K562 (cell line): ENCODE data around the gene ACAP2. TPM values are rescaled to one million over a fixed set of nuclear protein-coding genes. Genes with fewer than 3 reads are reported as not detected.
A peak's percentile ranks its signal among the peaks of the same experiment; 100 is the strongest.

Experiments
- ATAC-seq: fragments of 200-7000 bp; cut with Tn5 transposase; 3 replicates; pipeline ENCODE4 v1.9.1; 2020; ENCODE audit warnings: moderate library complexity
- BruUV-seq: library from RNA; stranded (reverse); fragments of 400-500 nt; replicated peaks from 2 replicates; lab custom pipeline; 2021; lab: Mats Ljungman, UMichigan
- CTCF ChIA-PET: fragments of 300-600 bp; formaldehyde crosslinking; extraction: SDS; loops from one replicate; lab custom pipeline; 2021; ENCODE audit warnings: low intra/inter-chr PET ratio; lab: Yijun Ruan, JAX
- POLR2A ChIA-PET: fragments of 300-600, 350-650 bp; sonication (Branson Sonifier 250); formaldehyde crosslinking; extraction: SDS; loops from one replicate; lab custom pipeline; 2021; ENCODE audit warnings: antibody characterized with exemption, inconsistent platforms; lab: Yijun Ruan, JAX
- DNase-seq, 4 experiments: peaks; one replicate each; pipeline versions ENCODE4 v3.0.0 to v3.0.0-alpha.2; 2011 to 2018; ENCODE audit warnings: low spot score in 3 of 4, mixed read lengths in 3 of 4; ENCODE audit errors: extremely low read depth in 1 of 4
- FAIRE-seq: peaks from 2 replicates; lab custom pipeline; 2011; peaks lifted over from hg19 to GRCh38; lab: Jason Lieb, UNC
- H2AFZ ChIP-seq: 2 replicates; pipeline ENCODE4 v1.6.0; 2011; ENCODE audit warnings: low read depth, low read length, control low read depth, inconsistent platforms
- H3K27ac ChIP-seq: fragments of 200-600 bp; 3 replicates; pipeline ENCODE4 v1.8.0; 2011; ENCODE audit warnings: low read depth, mild to moderate bottlenecking, control low read depth, inconsistent platforms, low read length, moderate library complexity, mixed read lengths; ENCODE audit errors: extremely low read depth
- H3K27me3 ChIP-seq, 2 experiments: fragments of 300-600 bp in 1 of 2; 2 replicates in 1 of 2; 3 replicates in 1 of 2; pipeline versions ENCODE4 v1.6.0 to v1.8.0; 2011; ENCODE audit warnings: inconsistent platforms in 2 of 2, low read length in 2 of 2, mild to moderate bottlenecking in 1 of 2, mixed read lengths in 1 of 2, moderate library complexity in 1 of 2; ENCODE audit not compliant: control insufficient read depth in 2 of 2, insufficient read depth in 2 of 2
- H3K36me3 ChIP-seq: fragments of 300-600 bp; 3 replicates; pipeline ENCODE4 v1.8.0; 2011; ENCODE audit warnings: mild to moderate bottlenecking, low read length, inconsistent platforms; ENCODE audit not compliant: control insufficient read depth, insufficient read depth
- H3K4me1 ChIP-seq, 2 experiments: fragments of 200-600 bp in 1 of 2; replicated peaks in 1 of 2; 2 replicates in 1 of 2; 3 replicates in 1 of 2; pipeline versions ENCODE4 v1.5.1 to v1.8.0; 2011; ENCODE audit warnings: inconsistent platforms in 2 of 2, low read length in 2 of 2, mild to moderate bottlenecking in 1 of 2, mixed read lengths in 1 of 2, moderate library complexity in 1 of 2; ENCODE audit not compliant: control insufficient read depth in 2 of 2, insufficient read depth in 2 of 2
- H3K4me2 ChIP-seq: 2 replicates; pipeline ENCODE4 v1.6.1; 2011; ENCODE audit warnings: low read length, control low read depth, inconsistent platforms, mixed read lengths; ENCODE audit not compliant: insufficient read depth
- H3K4me3 ChIP-seq: fragments of 200-600 bp; sonication (generic), shearing (Covaris generic); 2 replicates; pipeline ENCODE4 v1.5.1; 2016; ENCODE audit warnings: control low read depth, inconsistent platforms
- H3K79me2 ChIP-seq: fragments of 200-600 bp; 3 replicates; pipeline ENCODE4 v1.8.0; 2011; ENCODE audit warnings: low read length, inconsistent platforms; ENCODE audit not compliant: control insufficient read depth, insufficient read depth
- H3K9ac ChIP-seq, 2 experiments: 2 replicates each; pipeline versions ENCODE4 v1.6.0 to v1.6.1; 2011; ENCODE audit warnings: low read depth in 2 of 2, low read length in 2 of 2, control low read depth in 1 of 2, inconsistent platforms in 1 of 2, mild to moderate bottlenecking in 1 of 2, mixed read lengths in 1 of 2; ENCODE audit not compliant: insufficient read depth in 1 of 2
- H3K9me1 ChIP-seq: one replicate; pipeline ENCODE4 v1.6.0; 2011; ENCODE audit warnings: inconsistent platforms, mild to moderate bottlenecking, low read length, moderate library complexity; ENCODE audit not compliant: control insufficient read depth, insufficient read depth
- H3K9me3 ChIP-seq: replicated peaks from 2 replicates; pipeline ENCODE4 v1.5.1; 2011; ENCODE audit warnings: low read depth, low read length, inconsistent platforms; ENCODE audit not compliant: control insufficient read depth, insufficient read depth
- H4K20me1 ChIP-seq: replicated peaks from 2 replicates; pipeline ENCODE4 v1.6.1; 2011; ENCODE audit warnings: low read length, inconsistent platforms, mixed read lengths; ENCODE audit not compliant: control insufficient read depth, insufficient read depth
- ATF1 ChIP-seq, 2 experiments: fragments of 450-650 bp in 1 of 2; IDR thresholded peaks; 2 replicates each; pipeline ENCODE4 v1.6.1; 2016; ENCODE audit warnings: missing compliant biosample characterization in 1 of 2, missing genetic modification characterization in 1 of 2
- C11orf30 ChIP-seq: fragments of 450-650 bp; IDR thresholded peaks from 2 replicates; pipeline ENCODE4 v1.6.1; 2016; ENCODE audit warnings: low read depth, mild to moderate bottlenecking
- HEY1 ChIP-seq: fragments of 250-450 bp; sonication (Bioruptor Pico); IDR thresholded peaks from 2 replicates; pipeline ENCODE4 v1.5.0; 2020; ENCODE audit warnings: mild to moderate bottlenecking, moderate library complexity, borderline replicate concordance
- HOMEZ ChIP-seq: fragments of 250-450 bp; sonication (Bioruptor Pico); IDR thresholded peaks from 2 replicates; pipeline ENCODE4 v1.4.0; 2020; ENCODE audit warnings: mild to moderate bottlenecking, moderate library complexity
- KAT7 ChIP-seq: sonication (generic); formaldehyde crosslinking; IDR thresholded peaks from 2 replicates; pipeline ENCODE4 v1.8.0; 2022; ENCODE audit warnings: missing genetic modification reagents, mild to moderate bottlenecking, borderline replicate concordance
- MAFG ChIP-seq: fragments of 450-650 bp; conservative IDR thresholded peaks from 2 replicates; pipeline ENCODE4 v1.6.1; 2016; ENCODE audit warnings: missing genetic modification characterization, missing compliant biosample characterization
- PHF20 ChIP-seq: fragments of 450-650 bp; IDR thresholded peaks from 2 replicates; pipeline ENCODE4 v1.6.1; 2018; ENCODE audit not compliant: partially characterized antibody
- SMAD2 ChIP-seq: fragments of 150-350 bp; IDR thresholded peaks from 2 replicates; pipeline ENCODE4 v1.6.1; 2014; ENCODE audit warnings: low read depth, mild to moderate bottlenecking, low read length
- THRAP3 ChIP-seq: fragments of 450-650 bp; IDR thresholded peaks from 2 replicates; pipeline ENCODE4 v1.6.1; 2016; ENCODE audit warnings: mild to moderate bottlenecking, inconsistent platforms, borderline replicate concordance
- ZBTB5 ChIP-seq: fragments of 450-650 bp; IDR thresholded peaks from 2 replicates; pipeline ENCODE4 v1.6.1; 2017; ENCODE audit warnings: antibody characterized with exemption
- ZNF316 ChIP-seq: fragments of 450-650 bp; IDR thresholded peaks from 2 replicates; pipeline ENCODE4 v1.6.1; 2016
- WGBS: fragments of 100-300 bp; shearing (Covaris generic); methylation state at CpG from one replicate; pipeline ENCODE4 v1.1.6; 2016; ENCODE audit warnings: low coverage, mixed read lengths; ENCODE audit not compliant: insufficient coverage; ENCODE audit errors: missing lambda C conversion rate; 5-methylcytosine and 5-hydroxymethylcytosine counted together
- in situ Hi-C: fragments of 300-500 bp; cut with MboI; formaldehyde crosslinking; loops from 4 replicates; pipeline ENCODE4 v1.15.0; 2018; ENCODE audit warnings: inconsistent platforms, mixed read lengths
- intact Hi-C: fragments of 100-400 bp; cut with micrococcal nuclease; formaldehyde crosslinking; loops from 2 replicates; pipeline ENCODE4 v1.14.2; 2022
- polyA plus RNA-seq, 8 experiments: library from polyadenylated mRNA; depleted of rRNA in 4 of 8; stranded (reverse) in 5 of 8; unstranded in 3 of 8; fragments of >200 nt; fragmentation: Nextera tagmentation in 2 of 8; fragmentation: Illumina TruSeq in 1 of 8; extraction: Ambion mirVana in 2 of 8; extraction: Trizol in 1 of 8; gene quantifications; 2 replicates each; pipeline versions ENCODE4 v1.2.1 to v1.2.3, GENCODE V29; 2011 to 2014; ENCODE audit warnings: inconsistent platforms in 1 of 8, missing spikeins in 1 of 8
- total RNA-seq, 7 experiments: library from RNA; depleted of rRNA in 6 of 7; stranded (reverse); fragments of >200 nt in 6 of 7; fragmentation: Illumina TruSeq in 2 of 7; extraction: Trizol in 2 of 7; gene quantifications; 2 replicates each; pipeline versions ENCODE4 v1.2.1 to v1.2.3, GENCODE V29; 2011 to 2021; ENCODE audit warnings: low replicate concordance in 1 of 7
- TF ChIP-seq, protein P1 (sequence below): fragments of 450-650 bp; conservative IDR thresholded peaks from 2 replicates; pipeline ENCODE4 v1.6.1; 2016; ENCODE audit warnings: missing genetic modification characterization, low read depth, mild to moderate bottlenecking, control low read depth, missing compliant biosample characterization
- TF ChIP-seq, protein P2 (sequence below): fragments of 450-650 bp; IDR thresholded peaks from 2 replicates; pipeline ENCODE4 v1.7.0; 2016; ENCODE audit warnings: borderline replicate concordance
- TF ChIP-seq, protein P3 (sequence below), 2 experiments: fragments of 200-800 bp in 1 of 2; sonication (Bioruptor generic) in 1 of 2; sonication (generic) in 1 of 2; formaldehyde crosslinking in 1 of 2; IDR thresholded peaks in 1 of 2; conservative IDR thresholded peaks in 1 of 2; 2 replicates each; pipeline versions ENCODE4 v1.5.0 to v1.6.1; 2016 to 2020; ENCODE audit warnings: missing compliant biosample characterization in 1 of 2, missing genetic modification characterization in 1 of 2, missing genetic modification reagents in 1 of 2

ACAP2 gene
- total and polyA plus RNA-seq, 9 of the 15 experiments (the other 6 are each of a cell fraction or from before 2014, with no cell fraction given) = 10.6 to 52.7 (median 34.4) TPM

- ATAC-seq (no peak), DNase-seq (no peak), FAIRE-seq (no peak)
- Histone ChIP-seq H3K4me1 (peaks cover 0 to 4% of the 10 kb centered on the region in 2 experiments; a peak in 1 of 5 replicates), H4K20me1 (no peaks in the 10 kb centered on the region), H3K9ac (no peak overlapping the region), H3K4me2 (no peak overlapping the region), H3K9me1 (no peaks in the 10 kb centered on the region), H3K36me3 (no peaks in the 10 kb centered on the region), H2AFZ (no peak overlapping the region), H3K27ac (no peak overlapping the region), H3K27me3 (no peaks in the 10 kb centered on the region), H3K79me2 (no peaks in the 10 kb centered on the region), H3K9me3 (no peaks in the 10 kb centered on the region), H3K4me3 (no peak overlapping the region)
- in situ Hi-C loops (no loop called here), intact Hi-C loops (no loop called here)
- CTCF ChIA-PET = no interaction called here
- 16% methylated on average over 3 of the region's 3 CpGs for WGBS
- POLR2A ChIA-PET = no interaction called here
- no TSS peak for BruUV-seq
- TF ChIP-seq KAT7 (CRISPR knock-in tag) = no peak
- peak; percentile 87 for TF ChIP-seq ZNF316
- TF ChIP-seq, protein P1, sequence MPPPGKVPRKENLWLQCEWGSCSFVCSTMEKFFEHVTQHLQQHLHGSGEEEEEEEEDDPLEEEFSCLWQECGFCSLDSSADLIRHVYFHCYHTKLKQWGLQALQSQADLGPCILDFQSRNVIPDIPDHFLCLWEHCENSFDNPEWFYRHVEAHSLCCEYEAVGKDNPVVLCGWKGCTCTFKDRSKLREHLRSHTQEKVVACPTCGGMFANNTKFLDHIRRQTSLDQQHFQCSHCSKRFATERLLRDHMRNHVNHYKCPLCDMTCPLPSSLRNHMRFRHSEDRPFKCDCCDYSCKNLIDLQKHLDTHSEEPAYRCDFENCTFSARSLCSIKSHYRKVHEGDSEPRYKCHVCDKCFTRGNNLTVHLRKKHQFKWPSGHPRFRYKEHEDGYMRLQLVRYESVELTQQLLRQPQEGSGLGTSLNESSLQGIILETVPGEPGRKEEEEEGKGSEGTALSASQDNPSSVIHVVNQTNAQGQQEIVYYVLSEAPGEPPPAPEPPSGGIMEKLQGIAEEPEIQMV (tag) = no peak
- TF ChIP-seq HOMEZ = no peak
- TF ChIP-seq, protein P2, sequence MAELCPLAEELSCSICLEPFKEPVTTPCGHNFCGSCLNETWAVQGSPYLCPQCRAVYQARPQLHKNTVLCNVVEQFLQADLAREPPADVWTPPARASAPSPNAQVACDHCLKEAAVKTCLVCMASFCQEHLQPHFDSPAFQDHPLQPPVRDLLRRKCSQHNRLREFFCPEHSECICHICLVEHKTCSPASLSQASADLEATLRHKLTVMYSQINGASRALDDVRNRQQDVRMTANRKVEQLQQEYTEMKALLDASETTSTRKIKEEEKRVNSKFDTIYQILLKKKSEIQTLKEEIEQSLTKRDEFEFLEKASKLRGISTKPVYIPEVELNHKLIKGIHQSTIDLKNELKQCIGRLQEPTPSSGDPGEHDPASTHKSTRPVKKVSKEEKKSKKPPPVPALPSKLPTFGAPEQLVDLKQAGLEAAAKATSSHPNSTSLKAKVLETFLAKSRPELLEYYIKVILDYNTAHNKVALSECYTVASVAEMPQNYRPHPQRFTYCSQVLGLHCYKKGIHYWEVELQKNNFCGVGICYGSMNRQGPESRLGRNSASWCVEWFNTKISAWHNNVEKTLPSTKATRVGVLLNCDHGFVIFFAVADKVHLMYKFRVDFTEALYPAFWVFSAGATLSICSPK = no peak
- TF ChIP-seq, protein P3, sequence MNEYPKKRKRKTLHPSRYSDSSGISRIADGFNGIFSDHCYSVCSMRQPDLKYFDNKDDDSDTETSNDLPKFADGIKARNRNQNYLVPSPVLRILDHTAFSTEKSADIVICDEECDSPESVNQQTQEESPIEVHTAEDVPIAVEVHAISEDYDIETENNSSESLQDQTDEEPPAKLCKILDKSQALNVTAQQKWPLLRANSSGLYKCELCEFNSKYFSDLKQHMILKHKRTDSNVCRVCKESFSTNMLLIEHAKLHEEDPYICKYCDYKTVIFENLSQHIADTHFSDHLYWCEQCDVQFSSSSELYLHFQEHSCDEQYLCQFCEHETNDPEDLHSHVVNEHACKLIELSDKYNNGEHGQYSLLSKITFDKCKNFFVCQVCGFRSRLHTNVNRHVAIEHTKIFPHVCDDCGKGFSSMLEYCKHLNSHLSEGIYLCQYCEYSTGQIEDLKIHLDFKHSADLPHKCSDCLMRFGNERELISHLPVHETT (CRISPR knock-in tag; conservative IDR thresholded peaks at IDR 0.05 in 1 of 2, IDR thresholded peaks at IDR 0.05 in 1 of 2) = no peak
- no peak for TF ChIP-seq ZBTB5
- TF ChIP-seq PHF20 = no peak
- no peak for TF ChIP-seq SMAD2
- TF ChIP-seq MAFG = peak; percentile 50
- no peak for TF ChIP-seq ATF1 (CRISPR knock-in tag; IDR thresholded peaks at IDR 0.05)
- TF ChIP-seq ATF1 (tag; IDR thresholded peaks at IDR 0.05) = no peak
- no peak for TF ChIP-seq HEY1 (CRISPR knock-in tag)
- peak; percentile 78 for TF ChIP-seq C11orf30
- TF ChIP-seq THRAP3 = no peak
Measured at GRCh38 chr3:195475614-195476013, 32.8 kb upstream of the ACAP2 start.
